HFF-Myc (cell line): Measurements from ENCODE around the gene EXD2.
"Not testable (repeated sequence)": the region's sequence is repeated elsewhere in the genome, so short reads cannot be mapped to it uniquely, and the experiment has no call there.

Experiments
- DNase-seq: peaks from one replicate; pipeline ENCODE4 v3.0.0-alpha.2; 2011; ENCODE audit warnings: low read depth; ENCODE audit errors: extremely low read depth
- H3K4me3 ChIP-seq: replicated peaks from 2 replicates; pipeline ENCODE4 v1.5.1; 2011; ENCODE audit warnings: low read depth, mild to moderate bottlenecking, control low read depth, low read length
- CTCF ChIP-seq: IDR thresholded peaks from 2 replicates; pipeline ENCODE4 v1.5.1; 2012; ENCODE audit warnings: mild to moderate bottlenecking, low read depth, low read length, control low read depth; ENCODE audit errors: missing control alignments

The EXD2 gene

GRCh38 chr14:69152902-69153151, 38.5 kb upstream of the EXD2 start, which contains the start of gene DCAF5:
Gene DCAF5, minus strand, starts transcription at chr14:69153119. Its CDS starts 141 bp downstream, at chr14:69152978.
- peak within 1 kb of the TSS; percentile 81 for H3K4me3 ChIP-seq
- no peak for TF ChIP-seq CTCF

GRCh38 chr14:69153152-69153872, 38.0 kb upstream of the EXD2 start:
- H3K4me3 ChIP-seq, result peak overlapping the region; percentile 81
- peak; percentile 61 for DNase-seq
- TF ChIP-seq CTCF, result no peak

More at GRCh38 chr14:69152902-69153151, 38.5 kb upstream of the EXD2 start, which contains the start of gene DCAF5:
- DNase-seq, result no peak

- H3K4me3 ChIP-seq, result peak overlapping the region; percentile 81
- TF ChIP-seq CTCF, result no peak
- DNase-seq, result no peak
These were observed 37.4 kb upstream of the EXD2 start for GRCh38 chr14:69153873-69154270.

- no peak for DNase-seq
- no peak overlapping the region for H3K4me3 ChIP-seq
- TF ChIP-seq CTCF, result no peak
These were observed 36.5 kb upstream of the EXD2 start for GRCh38 chr14:69154779-69155178.

GRCh38 chr14:69156224-69156623, 35.1 kb upstream of the EXD2 start:
- no peak overlapping the region for H3K4me3 ChIP-seq
- no peak for TF ChIP-seq CTCF
- no peak for DNase-seq

GRCh38 chr14:69161590-69161989, 29.7 kb upstream of the EXD2 start:
- no peak overlapping the region for H3K4me3 ChIP-seq
- no peak for TF ChIP-seq CTCF
- DNase-seq, result no peak

GRCh38 chr14:69165787-69166186, 25.5 kb upstream of the EXD2 start:
- not testable (repeated sequence) for H3K4me3 ChIP-seq, DNase-seq
